Heart left ventricle (tissue), 16 donors: Measurements from ENCODE around the gene PARD3B. TPM values are rescaled to one million over a fixed set of nuclear protein-coding genes. Genes with fewer than 3 reads are reported as not detected.

Source experiments
- ATAC-seq, 4 donors: fragments of 200-7000 bp; cut with Tn5 transposase; one replicate each; pipeline ENCODE4 v1.9.1; 2020 to 2022; ENCODE audit warnings: moderate library complexity in 4 of 4, mild to moderate bottlenecking in 3 of 4, moderate number of reproducible peaks in 1 of 4
- DNase-seq, 5 donors: peaks; one replicate each; pipeline ENCODE4 v3.0.0-alpha.2; 2020
- H3K27ac ChIP-seq, 12 donors: fragments of 200-600 bp; sonication (generic) in 4 of 12; one replicate each; pipeline versions ENCODE4 v1.5.0 to v1.8.0; 2016 to 2022; ENCODE audit warnings: mild to moderate bottlenecking in 2 of 12
- H3K27me3 ChIP-seq, 9 donors: fragments of 200-600 bp; sonication (generic) in 2 of 9; one replicate each; pipeline versions ENCODE4 v1.5.1 to v1.8.0; 2016 to 2022; ENCODE audit warnings: mild to moderate bottlenecking in 3 of 9
- H3K36me3 ChIP-seq, 9 donors: fragments of 200-600 bp; sonication (generic) in 2 of 9; one replicate each; pipeline versions ENCODE4 v1.5.0 to v1.8.0; 2018 to 2022; ENCODE audit warnings: mild to moderate bottlenecking in 2 of 9
- H3K4me1 ChIP-seq, 12 donors: fragments of 200-600 bp; sonication (generic) in 4 of 12; one replicate each; pipeline versions ENCODE4 v1.5.0 to v1.8.0; 2016 to 2022; ENCODE audit warnings: mild to moderate bottlenecking in 3 of 12
- H3K4me3 ChIP-seq, 12 donors: fragments of 200-600 bp; sonication (generic) in 4 of 12; one replicate each; pipeline versions ENCODE4 v1.5.0 to v1.8.0; 2017 to 2022; ENCODE audit warnings: mild to moderate bottlenecking in 9 of 12, moderate library complexity in 4 of 12
- H3K9me3 ChIP-seq, 12 donors: fragments of 200-600 bp; sonication (generic) in 4 of 12; one replicate each; pipeline versions ENCODE4 v1.5.0 to v1.8.0; 2016 to 2022; ENCODE audit warnings: mild to moderate bottlenecking in 1 of 12
- POLR2A ChIP-seq, 2 donors: fragments of 450-650 bp; IDR thresholded peaks; one replicate each; pipeline ENCODE4 v1.6.1; 2017; ENCODE audit warnings: antibody characterized with exemption in 2 of 2, mild to moderate bottlenecking in 2 of 2, moderate library complexity in 2 of 2
- WGBS, 4 donors: extraction: QIAGEN DNeasy Blood & Tissue Kit in 2 of 4; methylation state at CpG; one replicate each; pipeline versions ENCODE4 v1.1.5 to v1.1.7; 2013 to 2018; 5-methylcytosine and 5-hydroxymethylcytosine counted together
- intact Hi-C, 10 donors: fragments of 100-400 bp; cut with DNase I; formaldehyde crosslinking; loops; one replicate each; pipeline versions ENCODE4 v1.11.1 to v1.14.2; 2022
- polyA plus RNA-seq, 2 donors: library from polyadenylated mRNA; stranded (reverse); fragments of 200-250 nt; gene quantifications; one replicate each; pipeline ENCODE4 v1.2.3, GENCODE V29; 2013
- total RNA-seq, 9 donors: library from RNA; depleted of rRNA in 2 of 9; stranded (reverse); fragments of >200 nt in 2 of 9; fragmentation: NEBNext Ultra II Directional in 3 of 9; extraction: Animal tissue kit (Norgen Biotek cat#: 25700) in 3 of 9; gene quantifications; one replicate each; pipeline versions ENCODE4 v1.1.0 to v1.2.4, GENCODE V29; 2016 to 2023
- TF ChIP-seq, protein P1 (sequence below), 12 donors: fragments of 200-600 bp; sonication (generic) in 4 of 12; IDR thresholded peaks; one replicate each; pipeline versions ENCODE4 v1.5.0 to v1.8.0; 2018 to 2022; ENCODE audit warnings: antibody characterized with exemption in 12 of 12, mild to moderate bottlenecking in 5 of 12
- donor health status: ischemic (EF 13 %, LVEDD 7.1; RV severe dilation, severe dysfunction).
- donor health status: healthy with polysubstance abuse.
- donor health status: DM: no; HTN: yes; CAD: no.
- donor health status: DM: no; HTN: no; CAD: no.
- donor health status: ischemic (EF 25% LVEDD 6.9; RV normal size, moderate dysfunction).
- donor health status: ischemic (EF 25% LVEDD 5.7; RV mildly dilated, moderate dysfunction).
- donor health status: healthy.
- donor health status: DM: yes; HTN: yes; CAD: no.
- donor health status: ischemic (EF 35%, LVEDD 5.7; RV mildly dilated, moderate dysfunction).
- donor health status: nonischemic (EF 11% LVEDD 7.7; RV severe dilation, severe dysfunction).
- donor health status: DM: yes; HTN: yes; CAD: no.
- donor health status: PGD.
- donor health status: ischemic (EF 29% LVEDD 5.4; RV normal size, mild dysfunction).
- donor health status: nonischemic (EF 23%, LVEDD 6.1; RV moderate dilation, normal function).

The PARD3B gene
- total and polyA plus RNA-seq, 11 donors, result 0.71 to 15.1 (median 6.2) TPM

DNA sequence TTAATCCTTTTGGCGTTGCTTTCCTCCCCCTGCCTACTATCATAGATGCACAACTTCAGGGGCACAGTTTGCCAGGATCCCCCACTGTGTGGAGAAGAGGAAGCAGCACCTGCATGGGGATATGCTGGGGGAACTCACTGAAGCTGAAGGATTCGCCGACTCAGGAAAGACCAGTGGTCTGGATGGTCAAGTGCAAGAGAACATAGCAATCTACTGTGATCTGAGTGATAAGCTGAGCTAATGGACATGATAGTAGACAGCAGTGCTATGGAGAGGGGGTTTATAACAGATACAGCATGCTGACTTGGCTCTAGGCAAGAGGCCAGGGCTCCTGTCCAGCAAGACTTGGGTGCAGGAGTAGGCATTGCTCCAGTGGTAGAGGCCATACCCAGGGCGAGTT is 1012.6 kb downstream of the PARD3B start:
- WGBS, 4 donors, result 98 to 99% (median 98%) methylated on average over 4 of the region's 4 CpGs
- DNase-seq (no peak), ATAC-seq (no peak)
- intact Hi-C loops, result no loop called here
- Histone ChIP-seq H3K4me1 (no peaks in the 10 kb centered on the region), H3K9me3 (no peaks in the 10 kb centered on the region), H3K27ac (no peak overlapping the region), H3K4me3 (no peak overlapping the region), H3K27me3 (no peaks in the 10 kb centered on the region), H3K36me3 (no peaks in the 10 kb centered on the region)
- TF ChIP-seq, protein P1, sequence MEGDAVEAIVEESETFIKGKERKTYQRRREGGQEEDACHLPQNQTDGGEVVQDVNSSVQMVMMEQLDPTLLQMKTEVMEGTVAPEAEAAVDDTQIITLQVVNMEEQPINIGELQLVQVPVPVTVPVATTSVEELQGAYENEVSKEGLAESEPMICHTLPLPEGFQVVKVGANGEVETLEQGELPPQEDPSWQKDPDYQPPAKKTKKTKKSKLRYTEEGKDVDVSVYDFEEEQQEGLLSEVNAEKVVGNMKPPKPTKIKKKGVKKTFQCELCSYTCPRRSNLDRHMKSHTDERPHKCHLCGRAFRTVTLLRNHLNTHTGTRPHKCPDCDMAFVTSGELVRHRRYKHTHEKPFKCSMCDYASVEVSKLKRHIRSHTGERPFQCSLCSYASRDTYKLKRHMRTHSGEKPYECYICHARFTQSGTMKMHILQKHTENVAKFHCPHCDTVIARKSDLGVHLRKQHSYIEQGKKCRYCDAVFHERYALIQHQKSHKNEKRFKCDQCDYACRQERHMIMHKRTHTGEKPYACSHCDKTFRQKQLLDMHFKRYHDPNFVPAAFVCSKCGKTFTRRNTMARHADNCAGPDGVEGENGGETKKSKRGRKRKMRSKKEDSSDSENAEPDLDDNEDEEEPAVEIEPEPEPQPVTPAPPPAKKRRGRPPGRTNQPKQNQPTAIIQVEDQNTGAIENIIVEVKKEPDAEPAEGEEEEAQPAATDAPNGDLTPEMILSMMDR (IDR thresholded peaks at IDR 0.05), result no peak
- TF ChIP-seq POLR2A (IDR thresholded peaks at IDR 0.05), result no peak

DNA sequence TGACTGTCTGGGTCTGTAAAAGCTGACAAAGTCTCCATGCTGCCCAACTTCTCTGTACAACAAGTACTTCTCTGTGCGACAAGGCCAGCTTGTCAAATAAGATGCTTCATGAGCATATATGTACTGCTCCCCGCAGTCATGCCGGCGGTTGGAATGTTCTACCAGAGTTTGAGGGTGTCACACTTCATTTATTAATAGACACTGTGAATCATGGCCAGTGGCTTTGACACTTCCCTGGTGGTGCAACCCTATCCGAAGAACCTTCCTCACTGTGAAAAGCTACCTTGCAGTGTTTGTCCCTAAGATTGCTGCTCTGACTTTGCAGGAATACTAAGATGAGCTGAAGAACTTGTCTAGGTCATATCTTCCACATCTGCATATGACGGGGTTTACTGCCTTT is 1016.2 kb downstream of the PARD3B start:
- intact Hi-C loops, result no loop called here
- H3K27ac ChIP-seq, result no peak overlapping the region
- ATAC-seq, result no peak
- H3K27me3 ChIP-seq, result no peaks in the 10 kb centered on the region
- H3K4me3 ChIP-seq, result no peak overlapping the region
- WGBS, 4 donors, result 91 to 94% (median 92%) methylated on average over 6 of the region's 6 CpGs
- H3K36me3 ChIP-seq, result no peaks in the 10 kb centered on the region
- TF ChIP-seq, protein P1 (IDR thresholded peaks at IDR 0.05), result no peak
- H3K4me1 ChIP-seq, result no peaks in the 10 kb centered on the region
- no peaks in the 10 kb centered on the region for H3K9me3 ChIP-seq
- DNase-seq, result no peak

DNA sequence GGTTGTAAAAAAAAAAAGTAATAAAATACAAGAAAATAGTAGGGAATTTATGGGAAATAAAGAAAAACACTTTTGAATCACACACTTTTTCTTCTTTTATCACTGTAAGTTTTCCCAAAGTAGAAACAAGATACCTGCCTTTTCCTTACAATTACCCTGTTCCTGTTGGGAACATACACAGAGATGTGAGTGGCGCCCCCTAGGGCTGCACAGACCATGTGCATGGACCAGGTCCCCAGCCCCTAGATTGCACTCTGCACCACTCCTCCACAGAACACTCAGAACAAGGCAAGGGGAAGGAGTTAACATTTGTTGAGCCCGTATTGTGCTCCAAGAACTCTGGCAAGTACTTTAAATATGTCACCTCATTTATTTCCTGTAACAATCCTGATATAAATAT is 1018.4 kb downstream of the PARD3B start:
- no peak overlapping the region for H3K27ac ChIP-seq
- ATAC-seq (no peak), DNase-seq (peak in 2 of 5 donors; percentile 40 to 64)
- no peaks in the 10 kb centered on the region for H3K4me1 ChIP-seq
- no peaks in the 10 kb centered on the region for H3K36me3 ChIP-seq
- no peaks in the 10 kb centered on the region for H3K27me3 ChIP-seq
- TF ChIP-seq, protein P1 (IDR thresholded peaks at IDR 0.05), result peak in 8 of 12 donors; percentile 8 to 47 (median 35)
- no peak for TF ChIP-seq POLR2A (IDR thresholded peaks at IDR 0.05)
- H3K9me3 ChIP-seq, result no peaks in the 10 kb centered on the region
- intact Hi-C loops, result no loop called here
- H3K4me3 ChIP-seq, result no peak overlapping the region
- WGBS, 4 donors, result 69 to 70% (median 69%) methylated on average over 2 of the region's 2 CpGs

DNA sequence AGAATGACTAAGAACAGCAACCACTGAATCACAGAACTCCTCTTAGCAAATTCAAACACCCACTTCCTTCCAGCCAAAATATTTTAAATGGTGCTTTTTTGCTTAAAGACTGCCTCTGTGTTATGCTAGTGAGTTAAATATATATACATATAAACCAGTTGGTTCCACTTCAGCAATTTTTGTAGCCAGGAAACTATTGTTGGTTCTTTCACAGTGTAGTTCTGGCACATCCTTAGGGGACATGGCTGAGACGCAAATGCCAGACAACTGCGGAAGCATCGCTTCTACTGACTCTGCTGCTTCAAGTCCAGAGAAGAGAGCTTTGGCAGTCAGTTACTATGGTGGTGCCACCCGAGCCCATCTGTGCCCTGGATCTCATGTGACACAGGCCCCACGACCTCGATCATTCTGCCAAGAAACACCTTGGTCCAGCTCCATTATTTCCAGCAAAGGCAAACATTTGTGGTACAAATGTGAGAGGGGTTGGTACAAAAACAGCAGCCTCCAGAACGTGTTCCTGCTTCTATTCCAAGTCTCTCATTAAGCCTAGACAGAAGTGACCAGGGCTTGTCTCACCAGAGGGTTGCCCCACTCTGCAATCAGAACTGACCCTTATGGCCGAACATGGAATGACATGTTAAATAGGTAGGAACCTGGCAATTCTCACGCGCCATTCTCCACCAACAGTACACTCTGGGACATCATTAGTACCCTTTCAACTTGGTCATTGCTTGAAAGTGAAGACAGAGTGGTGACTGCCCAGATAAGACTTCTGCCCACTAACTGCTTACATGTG is 1019.3 kb downstream of the PARD3B start:
- Histone ChIP-seq H3K4me1 (no peaks in the 10 kb centered on the region), H3K27me3 (no peaks in the 10 kb centered on the region), H3K9me3 (no peaks in the 10 kb centered on the region), H3K27ac (peak overlapping the region in 1 of 12 donors; percentile 3), H3K36me3 (no peaks in the 10 kb centered on the region), H3K4me3 (no peak overlapping the region)
- intact Hi-C loops, result no loop called here
- TF ChIP-seq POLR2A (IDR thresholded peaks at IDR 0.05), result no peak
- TF ChIP-seq, protein P1 (IDR thresholded peaks at IDR 0.05), result peak in 2 of 12 donors; percentile 9 to 16
- no peak for ATAC-seq
- DNase-seq, result no peak
- WGBS, 4 donors, result 76 to 92% (median 86%) methylated on average over 9 to 10 of the region's 10 CpGs
